Bronchial epithelial cell (primary cell): ENCODE results near the gene HLCS. TPM values are rescaled to one million over a fixed set of nuclear protein-coding genes. Genes with fewer than 3 reads are reported as not detected.

Source experiments
- DNase-seq: peaks from one replicate; pipeline ENCODE4 v3.0.0-alpha.2; 2010; ENCODE audit warnings: low read depth
- FAIRE-seq: peaks from 2 replicates; lab custom pipeline; 2011; peaks lifted over from hg19 to GRCh38; lab: Jason Lieb, UNC
- H3K27me3 ChIP-seq: 2 replicates; pipeline ENCODE4 v1.5.1; 2011; ENCODE audit warnings: low read length; ENCODE audit not compliant: control insufficient read depth, insufficient read depth
- H3K36me3 ChIP-seq: 2 replicates; pipeline ENCODE4 v1.5.1; 2011; ENCODE audit warnings: low read length; ENCODE audit not compliant: control insufficient read depth, insufficient read depth
- H3K4me3 ChIP-seq: 2 replicates; pipeline ENCODE4 v1.5.1; 2011; ENCODE audit warnings: mild to moderate bottlenecking, low read depth, low read length, control low read depth
- total RNA-seq: library from RNA; depleted of rRNA; stranded (reverse); fragments of >200 nt; gene quantifications from 2 replicates; pipeline ENCODE4 v1.2.1, GENCODE V29; 2014
- TF ChIP-seq, protein P1 (sequence below): IDR thresholded peaks from 2 replicates; pipeline ENCODE4 v1.5.1; 2011; ENCODE audit warnings: mild to moderate bottlenecking, moderate library complexity, low read length, control low read depth, inconsistent platforms; ENCODE audit not compliant: insufficient read depth, severe bottlenecking

HLCS gene
- total RNA-seq, 1 donor from 2014 or later = 26.3 TPM

GRCh38 chr21:36909901-36910561 is 56.4 kb downstream of the HLCS start:
- H3K36me3 ChIP-seq = no peaks in the 10 kb centered on the region
- FAIRE-seq (peak; percentile 47), DNase-seq (peak; percentile 99)
- H3K27me3 ChIP-seq = no peaks in the 10 kb centered on the region
- no peak overlapping the region for H3K4me3 ChIP-seq
- TF ChIP-seq, protein P1, sequence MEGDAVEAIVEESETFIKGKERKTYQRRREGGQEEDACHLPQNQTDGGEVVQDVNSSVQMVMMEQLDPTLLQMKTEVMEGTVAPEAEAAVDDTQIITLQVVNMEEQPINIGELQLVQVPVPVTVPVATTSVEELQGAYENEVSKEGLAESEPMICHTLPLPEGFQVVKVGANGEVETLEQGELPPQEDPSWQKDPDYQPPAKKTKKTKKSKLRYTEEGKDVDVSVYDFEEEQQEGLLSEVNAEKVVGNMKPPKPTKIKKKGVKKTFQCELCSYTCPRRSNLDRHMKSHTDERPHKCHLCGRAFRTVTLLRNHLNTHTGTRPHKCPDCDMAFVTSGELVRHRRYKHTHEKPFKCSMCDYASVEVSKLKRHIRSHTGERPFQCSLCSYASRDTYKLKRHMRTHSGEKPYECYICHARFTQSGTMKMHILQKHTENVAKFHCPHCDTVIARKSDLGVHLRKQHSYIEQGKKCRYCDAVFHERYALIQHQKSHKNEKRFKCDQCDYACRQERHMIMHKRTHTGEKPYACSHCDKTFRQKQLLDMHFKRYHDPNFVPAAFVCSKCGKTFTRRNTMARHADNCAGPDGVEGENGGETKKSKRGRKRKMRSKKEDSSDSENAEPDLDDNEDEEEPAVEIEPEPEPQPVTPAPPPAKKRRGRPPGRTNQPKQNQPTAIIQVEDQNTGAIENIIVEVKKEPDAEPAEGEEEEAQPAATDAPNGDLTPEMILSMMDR = no peak

- peak; percentile 27 for DNase-seq
- TF ChIP-seq, protein P1 = no peak
- no peak for FAIRE-seq
- Histone ChIP-seq H3K36me3 (no peaks in the 10 kb centered on the region), H3K4me3 (no peak overlapping the region), H3K27me3 (no peaks in the 10 kb centered on the region)
Observed at GRCh38 chr21:36909423-36909822, 57.0 kb downstream of the HLCS start.

GRCh38 chr21:36908260-36908908 is 58.1 kb downstream of the HLCS start:
- Histone ChIP-seq H3K27me3 (no peaks in the 10 kb centered on the region), H3K4me3 (no peak overlapping the region), H3K36me3 (no peaks in the 10 kb centered on the region)
- DNase-seq (peak; percentile 23), FAIRE-seq (no peak)
- TF ChIP-seq, protein P1 = peak; percentile 14

- DNase-seq (no peak), FAIRE-seq (no peak)
- Histone ChIP-seq H3K27me3 (no peaks in the 10 kb centered on the region), H3K4me3 (no peak overlapping the region), H3K36me3 (peaks cover 3% of the 10 kb centered on the region)
- TF ChIP-seq, protein P1 = no peak
Observed at GRCh38 chr21:36904093-36904666, 62.3 kb downstream of the HLCS start.

DNA sequence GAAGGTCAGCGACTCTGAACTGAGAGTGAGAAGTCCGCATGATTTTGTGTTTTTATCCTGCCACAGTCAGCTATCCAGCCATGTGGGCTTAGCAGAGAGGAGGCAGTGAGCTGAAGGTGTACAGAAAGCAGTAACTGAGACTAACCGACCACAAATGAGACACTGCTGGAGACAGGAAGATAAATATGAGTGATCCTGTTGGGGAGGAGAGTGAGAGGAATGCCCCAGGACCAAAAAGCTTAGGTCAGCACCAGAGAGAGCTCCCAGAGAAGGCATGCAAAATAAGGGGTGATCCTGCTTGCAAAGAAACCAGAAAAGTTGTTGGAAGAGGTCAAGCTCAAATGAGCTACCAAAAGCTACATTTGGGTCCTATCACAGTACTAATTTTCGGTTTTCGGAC is 63.7 kb downstream of the HLCS start:
- no peak for DNase-seq

More for the DNA sequence above, 63.7 kb downstream of the HLCS start:
- H3K36me3 ChIP-seq = peaks cover 3% of the 10 kb centered on the region
- peak; percentile 50 for FAIRE-seq
- H3K4me3 ChIP-seq = no peak overlapping the region
- TF ChIP-seq, protein P1 = no peak
- no peaks in the 10 kb centered on the region for H3K27me3 ChIP-seq
